ENCODE data around the gene CPT1C.
A peak's percentile ranks its signal among the peaks of the same experiment; 100 is the strongest.

Gene CPT1C

DNA sequence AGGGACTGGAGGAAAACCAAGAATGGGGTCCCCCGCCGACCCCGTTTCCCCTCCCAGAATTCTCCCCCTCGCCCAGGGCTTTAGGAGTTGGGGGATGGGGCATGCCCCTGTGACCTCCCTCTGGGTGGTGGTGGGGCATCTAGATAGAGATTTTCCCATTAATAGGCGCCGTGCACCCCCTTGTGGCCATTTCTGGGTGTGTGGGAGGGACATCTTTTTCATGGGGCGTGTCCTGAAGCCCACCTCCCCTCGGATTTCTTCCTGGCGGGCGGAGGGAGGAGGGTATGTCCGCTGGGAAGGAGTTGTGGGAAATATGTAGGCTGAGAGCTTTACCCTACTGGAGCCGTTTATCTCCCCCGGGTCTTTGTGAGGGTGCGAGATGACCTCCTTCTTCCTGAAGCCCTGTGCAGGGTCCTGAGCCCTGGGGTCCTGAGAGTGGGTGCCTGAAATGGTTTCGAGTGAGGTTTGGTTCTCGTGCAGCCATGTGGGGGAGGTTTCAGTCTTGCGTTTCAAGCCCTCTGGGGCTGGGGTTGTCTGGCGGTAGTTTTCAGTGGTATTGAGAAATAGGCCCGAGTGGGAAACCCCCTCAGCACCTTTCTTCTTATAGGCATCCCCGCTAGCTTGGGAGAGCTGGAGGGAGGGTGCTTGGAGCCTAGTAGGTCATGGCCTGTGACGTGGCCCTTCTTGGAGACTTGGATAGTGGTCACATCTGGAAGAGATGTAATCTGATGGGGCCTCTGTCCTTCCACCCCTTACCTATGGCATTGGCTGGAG lies 12.8 kb upstream of the CPT1C start:
- Histone ChIP-seq H3K27me3 (ENCODE audit: control insufficient read depth, insufficient read depth, low read length) (no peaks in the 10 kb centered on the region), H3K4me3 (ENCODE audit: low read depth, low read length) (peak overlapping the region; percentile 98), H3K36me3 (ENCODE audit: control insufficient read depth, insufficient read depth, low read length) (peaks cover 26% of the 10 kb centered on the region), H3K4me1 (ENCODE audit: control insufficient read depth, insufficient read depth, low read length) (peaks cover 7% of the 10 kb centered on the region), H3K9ac (ENCODE audit: low read depth, low read length) (peak overlapping the region; percentile 100), H3K9me3 (ENCODE audit: control insufficient read depth, insufficient read depth, low read length) (no peaks in the 10 kb centered on the region)

DNA sequence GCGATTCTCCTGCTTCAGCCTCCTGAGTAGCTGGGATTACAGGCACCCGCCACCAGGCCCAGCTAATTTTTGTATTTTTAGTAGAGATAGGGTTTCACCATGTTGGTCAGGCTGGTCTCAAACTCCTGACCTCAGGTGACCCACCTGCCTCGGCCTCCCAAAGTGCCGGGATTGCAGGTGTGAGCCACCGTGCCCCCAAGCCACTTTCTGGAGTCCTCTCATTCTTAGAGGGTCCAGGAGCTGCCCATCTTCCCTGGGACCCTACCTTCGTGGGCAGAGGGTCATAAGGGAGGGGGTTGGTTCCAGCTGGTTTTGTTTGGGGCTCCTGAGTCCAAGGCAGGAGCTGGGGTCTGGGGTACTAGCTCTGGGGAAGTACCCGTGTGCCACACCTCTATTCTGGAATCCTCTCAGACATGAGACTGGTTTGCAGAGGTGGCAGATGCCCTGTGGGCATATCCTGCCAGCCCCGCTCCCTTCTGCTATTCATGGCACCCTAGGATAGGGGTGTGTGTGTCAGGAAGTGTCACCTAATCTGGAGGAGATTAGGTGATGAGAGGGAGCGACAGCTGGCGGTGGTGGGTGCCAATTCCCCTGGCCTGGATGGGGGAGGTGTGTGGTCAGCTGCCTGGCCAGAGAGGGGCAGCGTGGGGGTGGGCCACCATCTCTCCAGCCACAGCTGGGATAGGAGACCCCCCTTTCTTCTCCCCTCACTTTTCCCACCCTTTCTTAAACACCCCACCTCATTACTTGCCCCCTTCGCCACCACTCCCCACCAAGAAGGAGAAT lies 11.7 kb upstream of the CPT1C start:
- H3K36me3 ChIP-seq (ENCODE audit: control insufficient read depth, insufficient read depth, low read length): peaks cover 30% of the 10 kb centered on the region
- no peaks in the 10 kb centered on the region for H3K9me3 ChIP-seq (ENCODE audit: control insufficient read depth, insufficient read depth, low read length)
- peaks cover 7% of the 10 kb centered on the region for H3K4me1 ChIP-seq (ENCODE audit: control insufficient read depth, insufficient read depth, low read length)
- H3K4me3 ChIP-seq (ENCODE audit: low read depth, low read length): no peak overlapping the region
- H3K9ac ChIP-seq (ENCODE audit: low read depth, low read length): no peak overlapping the region
- H3K27me3 ChIP-seq (ENCODE audit: control insufficient read depth, insufficient read depth, low read length): no peaks in the 10 kb centered on the region

DNA sequence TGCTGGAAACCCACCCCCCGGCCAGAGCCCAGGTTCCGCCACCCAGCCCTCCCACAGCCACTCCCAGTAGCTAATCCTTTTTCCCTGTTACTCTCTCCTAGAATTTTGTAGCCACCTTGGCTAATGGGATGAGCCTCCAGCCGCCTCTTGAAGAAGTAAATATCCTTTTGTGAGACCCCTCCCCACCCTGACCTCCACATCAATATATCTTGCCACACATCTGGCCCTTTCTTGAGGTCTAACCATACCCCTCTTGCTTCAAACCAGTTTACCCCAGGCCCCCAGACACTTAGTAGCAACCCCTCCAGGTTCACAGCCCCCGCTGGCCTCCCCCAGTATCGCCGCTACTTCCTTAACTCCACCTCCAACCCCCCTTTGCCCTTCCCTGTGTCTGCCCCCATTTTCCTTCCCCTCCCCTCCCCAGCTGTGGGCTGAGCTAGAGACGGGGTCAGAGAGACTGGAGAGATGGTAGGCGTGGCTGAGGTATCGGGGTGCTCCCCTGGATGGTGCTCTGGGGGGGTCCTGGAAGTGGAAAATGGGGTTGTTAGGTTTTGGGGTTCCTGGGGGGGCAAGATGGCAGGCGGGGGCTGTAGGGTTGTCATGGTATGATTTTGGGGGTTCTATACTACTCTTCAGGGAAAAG lies 11.0 kb upstream of the CPT1C start:
- no peak overlapping the region for H3K9ac ChIP-seq (ENCODE audit: low read depth, low read length)
- no peaks in the 10 kb centered on the region for H3K27me3 ChIP-seq (ENCODE audit: control insufficient read depth, insufficient read depth, low read length)
- H3K4me1 ChIP-seq (ENCODE audit: control insufficient read depth, insufficient read depth, low read length): peaks cover 7% of the 10 kb centered on the region
- H3K4me3 ChIP-seq (ENCODE audit: low read depth, low read length): peak overlapping the region; percentile 16
- H3K9me3 ChIP-seq (ENCODE audit: control insufficient read depth, insufficient read depth, low read length): no peaks in the 10 kb centered on the region
- peaks cover 34% of the 10 kb centered on the region for H3K36me3 ChIP-seq (ENCODE audit: control insufficient read depth, insufficient read depth, low read length)

DNA sequence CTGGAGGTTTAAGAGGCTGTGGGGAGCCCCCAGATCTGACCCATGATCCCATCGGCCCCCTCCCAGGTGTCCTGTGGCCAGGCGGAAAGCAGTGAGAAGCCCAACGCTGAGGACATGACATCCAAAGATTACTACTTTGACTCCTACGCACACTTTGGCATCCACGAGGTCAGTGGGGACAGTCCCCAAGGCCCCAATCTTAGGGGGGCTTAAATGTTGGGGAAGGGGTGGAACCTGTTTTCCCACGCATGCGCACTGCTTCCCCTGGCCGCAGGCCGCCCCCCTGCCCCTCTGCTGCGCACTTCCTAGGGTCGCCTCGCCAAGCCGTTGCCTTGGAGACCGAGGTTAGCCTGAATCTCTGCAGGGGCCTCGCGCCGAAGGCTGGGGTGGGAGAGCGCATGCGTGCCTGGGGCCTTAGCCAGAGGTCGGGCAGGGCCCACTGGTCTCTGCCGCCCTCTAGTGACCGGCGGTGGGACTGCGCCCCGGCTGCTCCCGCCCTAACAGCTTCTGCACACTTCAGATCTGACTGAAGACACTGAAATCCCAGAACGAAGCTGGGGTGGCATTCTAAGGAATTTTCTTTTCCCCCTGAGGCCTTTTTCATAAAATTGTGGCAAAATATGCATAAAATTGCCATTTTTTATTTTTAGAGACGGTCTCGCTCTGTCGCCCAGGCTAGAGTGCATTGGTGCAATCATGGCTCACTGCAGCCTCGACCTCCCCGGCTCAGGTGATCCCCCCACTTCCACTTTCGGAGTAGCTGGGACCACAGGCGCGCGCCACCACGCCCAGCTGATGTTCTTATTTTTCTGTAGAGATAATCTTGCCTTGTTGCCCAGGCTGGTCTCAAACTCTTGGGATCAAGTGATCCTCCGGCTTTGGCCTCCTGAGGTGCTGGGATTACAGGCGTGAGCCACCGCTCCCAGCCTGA lies 10.2 kb upstream of the CPT1C start:
- Histone ChIP-seq H3K9ac (ENCODE audit: low read depth, low read length) (no peak overlapping the region), H3K27me3 (ENCODE audit: control insufficient read depth, insufficient read depth, low read length) (no peaks in the 10 kb centered on the region), H3K9me3 (ENCODE audit: control insufficient read depth, insufficient read depth, low read length) (no peaks in the 10 kb centered on the region), H3K4me1 (ENCODE audit: control insufficient read depth, insufficient read depth, low read length) (peaks cover 7% of the 10 kb centered on the region), H3K36me3 (ENCODE audit: control insufficient read depth, insufficient read depth, low read length) (peaks cover 42% of the 10 kb centered on the region), H3K4me3 (ENCODE audit: low read depth, low read length) (peak overlapping the region; percentile 16)

DNA sequence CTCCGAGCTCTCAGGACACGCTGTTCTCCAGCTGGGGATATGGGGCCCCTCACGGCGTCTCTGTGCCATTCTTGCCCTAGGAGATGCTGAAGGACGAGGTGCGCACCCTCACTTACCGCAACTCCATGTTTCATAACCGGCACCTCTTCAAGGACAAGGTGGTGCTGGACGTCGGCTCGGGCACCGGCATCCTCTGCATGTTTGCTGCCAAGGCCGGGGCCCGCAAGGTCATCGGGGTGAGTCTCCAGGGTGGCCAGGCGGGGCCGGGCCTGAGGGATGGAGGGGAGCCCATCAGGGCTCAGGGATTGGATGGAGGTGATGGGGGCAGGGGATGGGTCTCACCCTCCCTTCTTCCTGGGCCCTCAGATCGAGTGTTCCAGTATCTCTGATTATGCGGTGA lies 9.1 kb upstream of the CPT1C start:
- H3K9me3 ChIP-seq (ENCODE audit: control insufficient read depth, insufficient read depth, low read length): no peaks in the 10 kb centered on the region
- H3K36me3 ChIP-seq (ENCODE audit: control insufficient read depth, insufficient read depth, low read length): peaks cover 51% of the 10 kb centered on the region
- peaks cover 7% of the 10 kb centered on the region for H3K4me1 ChIP-seq (ENCODE audit: control insufficient read depth, insufficient read depth, low read length)
- H3K4me3 ChIP-seq (ENCODE audit: low read depth, low read length): no peak overlapping the region
- H3K9ac ChIP-seq (ENCODE audit: low read depth, low read length): no peak overlapping the region
- no peaks in the 10 kb centered on the region for H3K27me3 ChIP-seq (ENCODE audit: control insufficient read depth, insufficient read depth, low read length)

DNA sequence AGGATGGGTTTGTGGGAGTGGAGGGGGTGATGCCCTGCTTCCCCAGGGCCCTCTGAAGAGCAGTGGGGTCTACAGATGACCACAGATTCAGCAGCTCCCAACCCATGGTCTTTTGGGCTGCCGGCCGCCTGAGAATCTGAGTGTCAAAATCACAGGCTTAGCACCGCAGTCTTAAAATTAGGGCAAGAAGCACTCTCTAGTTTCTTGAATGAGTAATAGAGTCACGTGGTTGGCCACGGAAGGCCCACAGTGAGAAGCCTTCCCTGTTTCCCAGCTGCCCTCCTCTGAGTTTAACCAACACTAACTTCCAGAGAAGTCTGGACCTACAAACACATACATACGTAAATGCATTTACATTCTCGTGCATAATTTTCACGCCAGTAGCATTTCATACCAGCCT lies 8.6 kb upstream of the CPT1C start:
- H3K9ac ChIP-seq (ENCODE audit: low read depth, low read length): no peak overlapping the region
- H3K4me3 ChIP-seq (ENCODE audit: low read depth, low read length): no peak overlapping the region
- peaks cover 7% of the 10 kb centered on the region for H3K4me1 ChIP-seq (ENCODE audit: control insufficient read depth, insufficient read depth, low read length)
- peaks cover 53% of the 10 kb centered on the region for H3K36me3 ChIP-seq (ENCODE audit: control insufficient read depth, insufficient read depth, low read length)
- no peaks in the 10 kb centered on the region for H3K9me3 ChIP-seq (ENCODE audit: control insufficient read depth, insufficient read depth, low read length)
- H3K27me3 ChIP-seq (ENCODE audit: control insufficient read depth, insufficient read depth, low read length): no peaks in the 10 kb centered on the region

DNA sequence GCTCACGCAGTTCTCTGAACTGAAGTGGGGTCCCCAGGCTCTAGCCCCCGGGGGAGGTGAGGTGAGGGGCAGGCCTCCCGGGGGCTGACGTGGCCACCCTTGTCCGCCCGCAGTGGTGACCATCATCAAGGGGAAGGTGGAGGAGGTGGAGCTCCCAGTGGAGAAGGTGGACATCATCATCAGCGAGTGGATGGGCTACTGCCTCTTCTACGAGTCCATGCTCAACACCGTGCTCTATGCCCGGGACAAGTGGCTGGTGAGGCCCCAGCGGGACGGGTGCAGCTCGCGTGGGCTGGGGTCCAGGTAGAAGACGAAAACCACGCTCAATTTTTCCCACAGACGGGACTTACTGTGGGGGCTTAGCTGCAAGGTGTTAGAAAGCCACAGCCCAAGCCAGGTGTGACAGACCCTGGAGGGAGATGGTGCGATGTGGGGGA lies 7.1 kb upstream of the CPT1C start:
- Histone ChIP-seq H3K4me3 (ENCODE audit: low read depth, low read length) (no peak overlapping the region), H3K36me3 (ENCODE audit: control insufficient read depth, insufficient read depth, low read length) (peaks cover 59% of the 10 kb centered on the region), H3K9me3 (ENCODE audit: control insufficient read depth, insufficient read depth, low read length) (no peaks in the 10 kb centered on the region), H3K27me3 (ENCODE audit: control insufficient read depth, insufficient read depth, low read length) (no peaks in the 10 kb centered on the region), H3K9ac (ENCODE audit: low read depth, low read length) (no peak overlapping the region), H3K4me1 (ENCODE audit: control insufficient read depth, insufficient read depth, low read length) (peaks cover 7% of the 10 kb centered on the region)

DNA sequence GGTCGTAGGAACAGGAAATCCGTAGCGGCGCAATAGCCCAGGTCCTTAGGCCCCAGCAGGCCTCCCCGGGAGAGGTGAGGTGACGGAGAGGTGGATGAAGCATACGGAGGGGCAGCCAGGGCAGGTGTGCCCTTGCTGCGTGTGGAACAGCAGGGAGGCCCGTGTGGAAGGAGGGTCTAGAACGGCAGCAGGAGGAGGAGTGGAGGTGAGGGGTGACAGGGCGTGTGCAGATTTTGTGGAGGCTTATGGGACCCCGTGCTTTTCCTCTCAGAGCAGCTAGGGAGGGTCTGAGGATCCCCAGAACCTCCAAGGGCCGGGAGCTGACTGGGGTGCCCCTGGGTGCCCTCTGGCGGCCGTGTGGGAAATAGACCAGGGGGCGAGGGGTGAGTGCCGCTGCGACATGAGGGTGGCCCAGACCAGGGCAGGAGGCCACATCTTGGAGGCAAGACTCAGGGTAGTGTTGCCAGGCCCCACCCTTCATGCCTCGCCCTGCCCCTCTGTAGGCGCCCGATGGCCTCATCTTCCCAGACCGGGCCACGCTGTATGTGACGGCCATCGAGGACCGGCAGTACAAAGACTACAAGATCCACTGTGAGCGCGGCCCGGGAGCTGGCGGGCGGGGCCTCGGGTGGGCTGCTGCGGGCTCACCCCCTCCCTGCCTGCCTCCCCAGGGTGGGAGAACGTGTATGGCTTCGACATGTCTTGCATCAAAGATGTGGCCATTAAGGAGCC lies 6.5 kb upstream of the CPT1C start:
- Histone ChIP-seq H3K9me3 (ENCODE audit: control insufficient read depth, insufficient read depth, low read length) (no peaks in the 10 kb centered on the region), H3K4me3 (ENCODE audit: low read depth, low read length) (no peak overlapping the region), H3K36me3 (ENCODE audit: control insufficient read depth, insufficient read depth, low read length) (peaks cover 59% of the 10 kb centered on the region), H3K27me3 (ENCODE audit: control insufficient read depth, insufficient read depth, low read length) (no peaks in the 10 kb centered on the region), H3K4me1 (ENCODE audit: control insufficient read depth, insufficient read depth, low read length) (peaks cover 10% of the 10 kb centered on the region), H3K9ac (ENCODE audit: low read depth, low read length) (no peak overlapping the region)

DNA sequence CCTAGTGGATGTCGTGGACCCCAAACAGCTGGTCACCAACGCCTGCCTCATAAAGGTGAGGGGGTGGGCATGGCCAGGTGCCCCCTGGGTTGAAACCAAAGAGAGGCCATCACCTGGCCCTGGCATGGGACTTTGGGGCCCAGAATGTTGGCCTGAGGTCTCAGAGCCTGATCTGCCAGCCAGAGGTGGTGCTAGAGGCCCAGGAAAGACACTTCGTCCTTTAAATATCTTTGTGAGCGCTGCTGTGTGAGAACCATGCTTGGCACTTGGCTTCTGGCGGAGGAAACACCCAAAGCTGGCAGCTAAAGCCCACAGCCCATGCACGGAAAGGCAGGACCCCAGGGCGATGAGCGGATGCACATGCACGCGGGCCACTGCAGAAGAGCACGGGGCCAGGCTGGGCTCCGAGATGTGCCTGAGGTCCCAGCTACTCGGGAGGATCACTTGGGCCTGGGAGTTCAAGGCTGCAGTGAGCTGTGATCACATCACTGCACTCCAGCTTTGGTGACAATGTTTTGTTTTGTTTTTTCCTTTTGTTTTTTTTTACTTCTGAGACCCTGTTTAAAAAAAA lies 5.8 kb upstream of the CPT1C start:
- no peak overlapping the region for H3K9ac ChIP-seq (ENCODE audit: low read depth, low read length)
- H3K27me3 ChIP-seq (ENCODE audit: control insufficient read depth, insufficient read depth, low read length): no peaks in the 10 kb centered on the region
- H3K9me3 ChIP-seq (ENCODE audit: control insufficient read depth, insufficient read depth, low read length): no peaks in the 10 kb centered on the region
- peaks cover 59% of the 10 kb centered on the region for H3K36me3 ChIP-seq (ENCODE audit: control insufficient read depth, insufficient read depth, low read length)
- H3K4me1 ChIP-seq (ENCODE audit: control insufficient read depth, insufficient read depth, low read length): peaks cover 9% of the 10 kb centered on the region
- no peak overlapping the region for H3K4me3 ChIP-seq (ENCODE audit: low read depth, low read length)

DNA sequence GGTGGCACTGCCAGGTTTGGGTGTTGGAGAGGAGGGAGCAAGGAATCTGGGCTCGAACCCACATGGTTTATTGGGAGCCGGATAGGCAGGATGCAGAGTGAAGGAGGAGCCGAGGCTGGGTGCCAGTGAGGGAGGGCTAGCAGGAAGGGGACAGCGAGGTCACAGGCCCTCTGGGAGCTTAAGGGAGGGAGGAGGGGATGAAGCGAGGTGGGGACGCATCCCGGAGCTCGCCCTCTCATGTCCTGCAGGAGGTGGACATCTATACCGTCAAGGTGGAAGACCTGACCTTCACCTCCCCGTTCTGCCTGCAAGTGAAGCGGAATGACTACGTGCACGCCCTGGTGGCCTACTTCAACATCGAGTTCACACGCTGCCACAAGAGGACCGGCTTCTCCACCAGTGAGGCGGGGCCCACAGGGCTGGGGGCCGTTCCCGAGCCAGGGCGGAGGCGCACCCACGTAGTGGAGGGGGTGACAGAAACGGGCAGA lies 5.0 kb upstream of the CPT1C start:
- H3K4me3 ChIP-seq (ENCODE audit: low read depth, low read length): no peak overlapping the region
- no peak overlapping the region for H3K9ac ChIP-seq (ENCODE audit: low read depth, low read length)
- H3K27me3 ChIP-seq (ENCODE audit: control insufficient read depth, insufficient read depth, low read length): no peaks in the 10 kb centered on the region
- no peaks in the 10 kb centered on the region for H3K9me3 ChIP-seq (ENCODE audit: control insufficient read depth, insufficient read depth, low read length)
- H3K4me1 ChIP-seq (ENCODE audit: control insufficient read depth, insufficient read depth, low read length): peaks cover 3% of the 10 kb centered on the region
- H3K36me3 ChIP-seq (ENCODE audit: control insufficient read depth, insufficient read depth, low read length): peaks cover 58% of the 10 kb centered on the region
